Pancreas (tissue), 10 donors: ENCODE measurements around the gene SBF2. TPM values are rescaled to one million over a fixed set of nuclear protein-coding genes. Genes with fewer than 3 reads are reported as not detected.

Experiments used
- ATAC-seq, 4 donors: fragments of 200-7000 bp; cut with Tn5 transposase; one replicate each; pipeline versions ENCODE4 v1.8.0 to v1.9.1; 2020; ENCODE audit warnings: mild to moderate bottlenecking in 4 of 4, moderate library complexity in 4 of 4
- DNase-seq, 6 donors: peaks; one replicate each; pipeline ENCODE4 v3.0.0-alpha.2; 2020
- FAIRE-seq: peaks from 2 replicates; lab custom pipeline; 2012; peaks lifted over from hg19 to GRCh38; lab: Jason Lieb, UNC
- H3K27ac ChIP-seq, 4 donors: fragments of 200-600 bp; sonication (generic); 1 replicate in 3 of 4; 2 replicates in 1 of 4; pipeline versions ENCODE4 v1.5.0 to v1.8.0; 2020
- H3K27me3 ChIP-seq, 4 donors: fragments of 200-600 bp; one replicate each; pipeline ENCODE4 v1.8.0; 2021
- H3K36me3 ChIP-seq, 3 donors: fragments of 200-600 bp; sonication (generic) in 1 of 3; one replicate each; pipeline versions ENCODE4 v1.5.0 to v1.8.0; 2020 to 2021
- H3K4me1 ChIP-seq, 3 donors: fragments of 200-600 bp; one replicate each; pipeline ENCODE4 v1.8.0; 2021
- H3K4me3 ChIP-seq, 4 donors: fragments of 200-600 bp; sonication (generic) in 2 of 4; one replicate each; pipeline versions ENCODE4 v1.5.0 to v1.8.0; 2020 to 2021
- H3K9me3 ChIP-seq, 4 donors: fragments of 200-600 bp; one replicate each; pipeline ENCODE4 v1.8.0; 2021
- CTCF ChIP-seq, 4 donors: fragments of 200-600 bp; sonication (generic) in 3 of 4; IDR thresholded peaks; one replicate each; pipeline versions ENCODE4 v1.5.0 to v1.8.0; 2021; ENCODE audit warnings: antibody characterized with exemption in 4 of 4
- WGBS, 2 donors: extraction: QIAGEN DNeasy Blood & Tissue Kit; methylation state at CpG; one replicate each; pipeline ENCODE4 v1.1.7; 2013; 5-methylcytosine and 5-hydroxymethylcytosine counted together
- intact Hi-C, 3 donors: fragments of 100-400 bp; cut with DNase I; formaldehyde crosslinking; loops; one replicate each; pipeline versions ENCODE4 v1.11.1 to v1.14.2; 2022
- polyA plus RNA-seq, 2 donors: library from polyadenylated mRNA; stranded (reverse); fragments of 200-250 nt; gene quantifications; one replicate each; pipeline ENCODE4 v1.2.3, GENCODE V29; 2013
- total RNA-seq, 6 donors: library from RNA; stranded (reverse); fragmentation: NEBNext Ultra II Directional in 4 of 6; extraction: Animal tissue kit (Norgen Biotek cat#: 25700) in 4 of 6; gene quantifications; one replicate each; pipeline versions ENCODE4 v1.2.1 to v1.2.4, GENCODE V29; 2021 to 2023
- donor health status: healthy with polysubstance abuse.
- donor health status: DM: no; HTN: no; CAD: no; lungs with moderate emphysema.
- donor health status: DM: no; HTN: no; CAD: no.
- donor health status: control.
- donor health status: control.
- donor health status: Bipolar disorder and iron deficiency.
- donor health status: DM: yes; HTN: yes; CAD: no.
- donor health status: DM: no; HTN: no; CAD: no.
- donor health status: DM: no; HTN: no; CAD: no.
- donor health status: DM: yes; HTN: yes; CAD: no.

Gene SBF2
- total and polyA plus RNA-seq, 8 donors: 4.6 to 21.8 (median 10.3) TPM

DNA sequence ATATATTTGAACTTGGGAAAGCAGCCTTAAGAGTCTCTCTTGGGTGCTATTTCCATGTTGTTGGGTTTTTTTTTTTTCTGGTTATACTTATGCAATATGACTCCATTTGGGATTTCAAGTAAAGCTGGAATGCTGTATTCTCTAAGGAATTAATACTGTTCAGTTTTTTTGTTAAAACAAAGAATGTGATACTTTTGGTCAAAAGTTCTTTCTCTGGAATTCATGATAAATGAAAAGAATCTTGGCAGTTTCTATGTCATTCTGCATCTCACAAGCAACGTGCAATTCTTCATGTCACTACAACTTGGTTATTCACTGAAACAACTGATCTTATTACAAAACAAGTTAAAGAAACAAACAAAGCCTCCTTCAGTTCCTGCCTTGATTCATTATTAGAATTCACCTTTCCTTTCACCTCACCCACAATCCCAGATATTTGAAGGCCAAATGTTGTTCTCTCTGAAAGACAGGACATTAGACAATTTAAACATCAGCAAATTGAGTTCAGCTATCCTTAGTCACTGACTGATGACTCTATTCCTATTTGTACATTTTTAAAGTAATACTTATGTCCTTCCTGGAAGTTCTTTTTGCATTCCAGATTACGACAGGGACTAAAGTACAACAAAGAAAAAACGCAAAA is 176.2 kb downstream of the SBF2 start:
- Histone ChIP-seq H3K36me3 (no peaks in the 10 kb centered on the region), H3K27ac (no peak overlapping the region), H3K9me3 (no peaks in the 10 kb centered on the region), H3K4me1 (no peaks in the 10 kb centered on the region), H3K4me3 (no peak overlapping the region), H3K27me3 (no peaks in the 10 kb centered on the region)
- WGBS, 2 donors: 79 to 80% methylated on average over 3 of the region's 3 CpGs
- intact Hi-C loops: no loop called here
- TF ChIP-seq CTCF (IDR thresholded peaks at IDR 0.05): no peak
- FAIRE-seq (no peak), ATAC-seq (no peak), DNase-seq (no peak)

- no peaks in the 10 kb centered on the region for H3K9me3 ChIP-seq
- no peak overlapping the region for H3K4me3 ChIP-seq
- FAIRE-seq (no peak), ATAC-seq (no peak), DNase-seq (no peak)
- no peak overlapping the region for H3K27ac ChIP-seq
- H3K27me3 ChIP-seq: no peaks in the 10 kb centered on the region
- TF ChIP-seq CTCF (IDR thresholded peaks at IDR 0.05): no peak
- H3K36me3 ChIP-seq: no peaks in the 10 kb centered on the region
- intact Hi-C loops: no loop called here
- WGBS, 2 donors: 81 to 85% methylated on average over 1 of the region's 1 CpG
- H3K4me1 ChIP-seq: no peaks in the 10 kb centered on the region
These were observed 177.4 kb downstream of the SBF2 start for GRCh38 chr11:10116588-10116987.

- intact Hi-C loops: no loop called here
- TF ChIP-seq CTCF (IDR thresholded peaks at IDR 0.05): no peak
- Histone ChIP-seq H3K9me3 (no peaks in the 10 kb centered on the region), H3K4me3 (no peak overlapping the region), H3K27me3 (no peaks in the 10 kb centered on the region), H3K27ac (no peak overlapping the region), H3K4me1 (peaks cover 0 to 3% (median 0%) of the 10 kb centered on the region in 3 donors), H3K36me3 (no peaks in the 10 kb centered on the region)
- no peak for FAIRE-seq
- ATAC-seq: no peak
- no peak for DNase-seq
- WGBS, 2 donors: 87 to 89% methylated on average over 3 of the region's 3 CpGs
These were observed 179.2 kb downstream of the SBF2 start for GRCh38 chr11:10114593-10115404.

DNA sequence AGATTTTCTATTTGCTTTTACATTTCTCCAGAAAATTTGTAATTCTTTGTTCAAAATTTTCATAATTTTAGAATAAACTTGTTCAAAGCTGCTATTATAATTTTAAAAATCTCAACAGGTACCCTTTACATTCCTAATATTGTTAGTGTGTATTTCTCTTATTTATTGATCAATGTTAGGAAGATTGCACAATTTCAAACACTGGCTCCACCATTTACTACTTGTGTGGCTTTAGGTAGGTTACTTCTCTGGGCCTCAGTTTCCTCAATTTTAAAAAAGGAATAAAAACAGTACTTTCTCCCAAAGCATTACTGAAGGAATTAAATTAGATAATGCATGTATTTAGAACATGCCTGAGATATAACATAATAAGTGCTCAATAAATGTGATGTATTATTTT is 180.2 kb downstream of the SBF2 start:
- no peak for ATAC-seq
- Histone ChIP-seq H3K36me3 (no peaks in the 10 kb centered on the region), H3K27me3 (no peaks in the 10 kb centered on the region), H3K4me3 (no peak overlapping the region), H3K27ac (no peak overlapping the region), H3K4me1 (peaks cover 0 to 7% (median 0%) of the 10 kb centered on the region in 3 donors), H3K9me3 (no peaks in the 10 kb centered on the region)
- DNase-seq: no peak
- intact Hi-C loops: no loop called here
- TF ChIP-seq CTCF (IDR thresholded peaks at IDR 0.05): no peak
- no peak for FAIRE-seq

DNA sequence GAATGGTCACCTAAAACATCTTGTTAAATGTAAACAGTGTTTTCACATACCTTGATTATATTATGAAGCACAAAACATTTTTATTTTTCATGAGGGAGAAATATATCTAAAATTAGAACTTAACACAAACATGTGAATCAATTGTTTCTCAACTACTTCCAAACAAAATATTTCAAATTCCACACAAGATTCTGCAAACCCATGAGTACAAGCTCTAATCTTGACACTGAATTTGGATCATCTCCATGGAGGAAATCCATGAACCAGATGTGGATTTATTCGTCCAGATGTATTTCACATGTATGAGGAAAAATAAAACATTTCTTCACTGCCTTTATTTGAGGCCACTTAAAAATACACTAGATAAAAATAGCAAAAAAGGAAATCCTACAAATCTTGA is 184.2 kb downstream of the SBF2 start:
- DNase-seq: no peak
- H3K27ac ChIP-seq: no peak overlapping the region
- H3K9me3 ChIP-seq: no peaks in the 10 kb centered on the region
- H3K4me3 ChIP-seq: no peak overlapping the region
- no peaks in the 10 kb centered on the region for H3K36me3 ChIP-seq
- FAIRE-seq: no peak
- peaks cover 0 to 7% (median 0%) of the 10 kb centered on the region in 3 donors for H3K4me1 ChIP-seq
- no peak for ATAC-seq
- no peak for TF ChIP-seq CTCF (IDR thresholded peaks at IDR 0.05)
- no peaks in the 10 kb centered on the region for H3K27me3 ChIP-seq
- intact Hi-C loops: no loop called here
- 45 to 51% methylated on average over 1 of the region's 1 CpG for WGBS, 2 donors
